HG02840 (cell line): ENCODE data around the gene SLMAP.

ENCODE experiments used
- ATAC-seq: cut with Tn5 transposase; IDR thresholded peaks from one replicate; pipeline ENCODE4 v1.9.1; 2021; ENCODE audit warnings: mild to moderate bottlenecking, moderate library complexity, moderate number of reproducible peaks; ENCODE audit not compliant: unreplicated experiment, low FRiP score

SLMAP gene

GRCh38 chr3:57978316-57978715 is 222.2 kb downstream of the SLMAP start:
- ATAC-seq, result no peak
